ENCODE results near the gene GLI1.
"Not testable (repeated sequence)": the region's sequence is repeated elsewhere in the genome, so short reads cannot be mapped to it uniquely, and the experiment has no call there.

Gene GLI1

GRCh38 chr12:57476162-57476992 is 16.8 kb downstream of the GLI1 start:
- peak; percentile 48 for DNase-seq (ENCODE audit: low read depth)

DNA sequence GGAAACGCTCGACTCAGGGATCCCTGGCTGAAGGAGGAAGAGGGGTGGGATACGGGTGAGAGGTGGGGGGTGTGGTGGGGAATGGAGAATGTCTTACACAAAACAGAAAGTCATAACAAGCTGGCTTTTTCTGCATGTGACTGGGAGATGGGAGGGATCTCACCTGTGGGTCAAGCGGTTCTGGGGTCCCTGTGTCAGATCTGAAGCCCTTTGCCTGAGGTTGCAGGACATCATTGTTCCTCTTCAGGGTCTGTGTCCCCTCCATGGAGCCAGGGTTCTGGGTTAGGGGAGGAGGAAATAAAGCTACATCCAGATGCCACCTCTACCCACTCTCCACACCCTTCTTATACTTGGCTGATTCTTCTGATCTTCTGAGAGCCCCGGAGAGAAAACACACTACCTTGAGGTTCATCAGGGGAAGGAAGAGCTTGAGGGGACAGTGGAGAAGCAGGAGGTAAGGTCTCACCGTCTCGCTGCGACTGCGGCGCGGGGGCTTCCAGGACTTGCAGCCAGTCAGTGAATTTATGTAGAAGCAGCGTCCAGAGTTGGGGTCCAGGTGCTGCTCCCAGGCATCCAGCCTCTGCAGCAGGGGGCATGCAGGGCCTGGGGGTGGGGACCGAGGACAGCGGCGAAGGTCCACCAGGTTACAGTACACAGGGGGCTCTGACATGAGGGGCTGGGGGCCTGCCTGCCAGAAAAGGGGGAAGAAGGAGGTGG is 17.6 kb downstream of the GLI1 start:
- DNase-seq (ENCODE audit: low read depth) = no peak

DNA sequence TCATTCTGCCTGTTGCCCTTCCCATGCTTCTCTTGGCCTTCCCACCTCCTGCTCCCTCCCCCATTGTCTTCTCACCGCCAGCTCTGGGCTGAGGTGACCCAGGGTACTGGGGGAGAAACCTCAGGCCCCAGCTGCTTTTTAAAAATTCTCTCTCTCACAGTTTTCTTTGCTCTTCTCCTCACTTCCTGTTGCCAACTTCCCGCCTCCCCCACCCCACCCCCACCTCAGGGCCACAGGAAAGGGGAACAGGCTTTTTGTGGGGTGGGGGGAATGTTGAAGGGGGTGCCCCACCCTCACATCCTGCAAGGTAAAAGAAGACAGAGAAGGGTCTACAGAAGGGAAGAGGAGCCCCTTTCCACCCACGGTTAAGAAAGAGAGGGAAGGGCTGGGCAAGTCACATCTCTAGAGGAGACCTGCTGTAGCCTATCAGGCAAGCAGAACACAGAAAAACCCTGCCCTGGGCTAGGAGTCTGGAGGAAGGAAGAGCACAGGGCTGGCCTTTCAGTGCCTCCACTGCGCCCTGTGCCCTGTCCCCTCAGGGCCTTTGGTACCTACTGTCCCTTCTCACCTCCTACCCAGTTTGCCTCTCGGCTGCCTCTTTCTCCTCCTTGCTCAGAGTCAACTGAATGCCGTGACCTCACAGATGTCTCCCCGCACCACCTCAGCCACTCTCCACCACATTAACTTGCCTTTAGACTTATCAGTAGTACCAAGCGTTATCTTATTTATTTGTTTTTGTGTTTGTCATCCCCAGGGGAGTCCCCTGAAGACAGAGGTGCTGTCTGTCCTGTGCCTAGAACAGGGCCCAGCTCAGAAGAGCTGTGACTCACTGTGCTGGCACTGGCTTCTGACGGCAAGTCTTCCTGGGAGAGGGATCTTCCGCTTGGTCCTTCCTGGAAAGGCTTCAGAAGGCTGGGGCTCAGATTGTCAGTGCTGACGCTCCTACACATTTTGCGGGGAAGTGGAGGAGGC is 18.4 kb downstream of the GLI1 start:
- peak; percentile 39 for DNase-seq (ENCODE audit: low read depth)

DNA sequence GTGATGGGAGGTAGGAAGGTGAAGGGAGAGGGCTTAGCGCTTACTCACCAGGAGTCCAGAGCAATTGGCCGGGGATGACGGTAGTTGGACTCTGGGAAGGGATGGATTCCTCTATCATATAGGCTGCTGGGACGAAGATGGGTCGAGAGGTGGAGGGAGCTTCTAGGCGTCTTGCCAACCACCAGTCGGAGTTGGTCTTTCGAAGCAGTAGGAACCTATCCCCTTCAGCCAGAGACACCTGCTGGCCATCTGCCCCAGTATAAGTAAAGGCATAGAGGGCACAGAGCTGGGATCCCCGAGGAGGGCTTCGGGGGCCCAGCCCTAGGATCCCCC is 19.4 kb downstream of the GLI1 start:
- DNase-seq (ENCODE audit: low read depth) = no peak

- peak; percentile 59 for DNase-seq (ENCODE audit: low read depth)
These were observed 20.0 kb downstream of the GLI1 start, which contains the start of gene ARHGAP9 for GRCh38 chr12:57479376-57480115. TSS of gene ARHGAP9 (minus strand) at chr12:57479866. CDS start at chr12:57479406, 460 bp downstream.

DNA sequence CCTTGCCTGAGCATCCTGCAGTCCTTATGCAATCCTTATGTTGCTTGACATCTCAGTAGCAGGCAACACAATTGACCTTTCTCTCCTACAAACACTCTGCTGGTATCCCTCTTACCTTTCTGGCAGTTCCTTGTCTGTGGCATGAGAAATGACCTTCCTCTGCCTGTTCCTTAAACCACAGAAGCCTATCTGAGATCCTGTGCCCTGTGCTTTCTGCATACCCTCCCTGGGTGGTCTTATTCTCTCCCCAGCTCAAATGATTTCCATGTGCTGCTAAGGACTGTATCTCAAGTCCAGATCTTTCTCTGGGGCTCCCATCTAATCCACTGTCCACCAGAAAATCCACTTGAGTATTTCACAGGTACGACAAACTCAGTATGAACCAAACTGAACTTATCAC is 22.1 kb downstream of the GLI1 start:
- no peak for DNase-seq (ENCODE audit: low read depth)

DNA sequence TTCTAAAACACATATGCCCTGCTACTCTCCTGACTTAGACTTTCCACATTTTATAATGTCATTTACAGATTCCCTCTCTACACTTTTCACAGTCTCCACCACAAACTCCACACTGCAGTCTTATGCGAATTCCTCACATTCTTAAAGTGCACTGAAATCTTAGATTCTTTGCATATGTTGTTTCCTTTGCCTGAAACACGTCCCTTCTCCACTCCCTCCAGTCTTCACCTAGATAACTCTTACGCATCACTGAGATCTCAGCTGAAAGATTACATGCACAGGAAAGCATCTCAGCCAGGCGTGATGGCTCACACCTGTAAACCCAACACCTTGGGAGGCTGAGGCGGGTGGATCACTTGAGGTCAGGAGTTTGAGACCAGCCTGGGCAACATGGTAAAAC is 23.9 kb downstream of the GLI1 start:
- no peak for DNase-seq (ENCODE audit: low read depth)

GRCh38 chr12:57485695-57486094 is 26.1 kb downstream of the GLI1 start:
- DNase-seq (ENCODE audit: low read depth) = no peak

GRCh38 chr12:57487055-57487596 is 27.5 kb downstream of the GLI1 start:
- DNase-seq (ENCODE audit: low read depth) = no peak

- peak; percentile 91 for DNase-seq (ENCODE audit: low read depth)
These were observed 28.2 kb downstream of the GLI1 start, which contains the start of gene MARS1 for GRCh38 chr12:57487597-57488401. TSS of gene MARS1 (plus strand) at chr12:57488068. CDS start at chr12:57488091, 23 bp downstream.

- DNase-seq (ENCODE audit: low read depth) = no peak
These were observed 29.0 kb downstream of the GLI1 start for GRCh38 chr12:57488402-57489156.

DNA sequence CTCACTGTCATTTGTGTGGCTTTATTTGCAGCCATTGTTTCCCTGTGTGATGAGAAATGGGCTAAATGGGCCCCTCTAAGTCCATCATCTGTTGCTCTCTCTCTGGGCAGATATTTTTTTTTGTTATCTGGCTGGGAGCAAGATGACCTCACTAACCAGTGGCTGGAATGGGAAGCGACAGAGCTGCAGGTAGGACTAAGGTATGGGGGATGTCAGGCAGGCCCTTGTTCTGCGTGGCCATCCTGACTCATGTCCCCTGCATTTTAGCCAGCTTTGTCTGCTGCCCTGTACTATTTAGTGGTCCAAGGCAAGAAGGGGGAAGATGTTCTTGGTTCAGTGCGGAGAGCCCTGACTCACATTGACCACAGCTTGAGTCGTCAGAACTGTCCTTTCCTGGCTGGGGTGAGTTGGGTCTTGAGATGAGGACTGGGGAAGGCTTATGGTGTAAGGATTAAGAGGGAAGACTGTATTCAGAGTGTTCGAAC is 29.6 kb downstream of the GLI1 start:
- DNase-seq (ENCODE audit: low read depth) = no peak

- DNase-seq (ENCODE audit: low read depth) = no peak
These were observed 30.5 kb downstream of the GLI1 start for GRCh38 chr12:57490126-57490525.

DNA sequence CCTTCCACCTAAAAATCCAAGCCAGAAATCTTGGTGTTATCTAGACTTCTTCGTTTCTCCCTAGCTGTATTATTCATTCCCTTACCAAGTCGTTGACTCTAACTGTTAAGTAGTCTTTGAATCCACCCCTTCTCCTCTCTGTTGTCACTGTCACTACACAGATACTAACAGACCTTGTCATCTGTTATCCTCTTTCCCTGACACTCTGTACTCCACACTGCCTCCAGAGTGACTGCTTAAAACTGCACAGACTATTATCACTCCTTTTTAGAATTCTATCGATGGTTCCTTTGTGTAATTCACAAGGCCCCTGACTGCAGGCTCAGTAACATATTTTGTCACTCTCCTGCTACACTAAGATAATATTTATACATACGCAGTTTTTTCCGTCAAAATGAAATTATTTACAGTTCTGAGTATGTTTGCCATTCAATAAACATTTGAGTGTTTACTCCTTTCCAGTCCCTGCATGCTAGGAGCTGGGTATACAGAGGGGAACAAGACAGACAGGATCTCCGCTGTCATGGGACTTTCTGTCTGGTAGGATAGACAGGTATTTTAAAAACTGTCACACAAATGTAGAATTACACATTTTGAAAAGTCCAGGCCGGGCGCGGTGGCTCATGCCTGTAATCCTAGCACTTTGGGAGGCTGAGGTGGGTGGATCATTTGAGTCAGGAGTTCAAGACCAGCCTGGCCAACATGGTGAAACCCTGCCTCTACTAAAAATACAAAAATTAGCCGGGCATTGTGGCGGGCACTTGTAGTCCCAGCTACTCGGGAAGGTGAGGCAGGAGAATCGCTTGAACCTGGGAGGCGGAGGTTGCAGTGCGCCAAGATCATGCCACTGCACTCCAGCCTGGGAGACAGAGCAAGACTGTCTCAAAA is 32.1 kb downstream of the GLI1 start:
- DNase-seq (ENCODE audit: low read depth) = no peak

DNA sequence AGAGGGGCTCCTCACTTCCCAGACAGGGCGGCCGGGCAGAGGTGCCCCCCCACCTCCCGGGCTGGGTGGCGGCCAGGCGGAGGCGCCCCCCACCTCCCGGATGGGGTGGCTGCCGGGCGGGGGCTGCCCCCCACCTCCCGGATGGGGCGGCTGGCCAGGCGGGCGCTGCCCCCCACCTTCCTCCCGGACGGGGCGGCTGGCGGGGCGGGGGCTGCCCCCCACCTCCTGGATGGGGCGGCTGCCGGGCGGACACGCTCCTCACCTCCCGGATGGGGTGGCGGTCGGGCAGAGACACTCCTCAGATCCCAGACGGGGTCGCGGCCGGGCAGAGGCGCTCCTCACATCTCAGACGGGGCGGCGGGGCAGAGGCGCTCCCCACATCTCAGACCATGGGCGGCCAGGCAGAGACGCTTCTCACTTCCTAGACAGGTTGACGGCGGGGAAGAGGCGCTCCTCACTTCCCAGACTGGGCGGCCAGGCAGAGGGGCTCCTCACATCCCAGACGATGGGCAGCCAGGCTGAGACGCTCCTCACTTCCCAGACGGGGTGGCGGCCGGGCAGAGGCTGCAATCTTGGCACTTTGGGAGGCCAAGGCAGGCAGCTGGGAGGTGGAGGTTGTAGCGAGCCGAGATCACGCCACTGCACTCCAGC is 35.6 kb downstream of the GLI1 start:
- DNase-seq (ENCODE audit: low read depth) = not testable (repeated sequence)

DNA sequence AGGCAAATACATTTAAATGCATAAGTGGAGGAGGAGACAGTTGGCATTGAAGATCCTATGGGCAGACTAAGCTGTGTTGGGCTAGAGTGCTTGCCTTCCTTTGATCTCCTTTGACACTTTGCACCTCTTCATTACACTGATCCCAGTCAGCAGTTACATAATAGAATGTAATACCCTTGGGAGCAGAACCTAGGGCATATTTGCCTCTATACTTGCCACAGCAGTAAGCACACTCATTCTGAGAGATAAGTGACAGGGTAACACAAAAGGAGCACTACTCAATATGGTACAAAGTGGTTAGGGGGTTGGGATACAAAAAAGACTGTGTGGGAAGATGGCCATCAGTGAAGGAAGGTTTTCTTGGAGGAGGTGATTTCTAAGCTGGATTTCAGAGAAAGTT is 37.2 kb downstream of the GLI1 start:
- no peak for DNase-seq (ENCODE audit: low read depth)

DNA sequence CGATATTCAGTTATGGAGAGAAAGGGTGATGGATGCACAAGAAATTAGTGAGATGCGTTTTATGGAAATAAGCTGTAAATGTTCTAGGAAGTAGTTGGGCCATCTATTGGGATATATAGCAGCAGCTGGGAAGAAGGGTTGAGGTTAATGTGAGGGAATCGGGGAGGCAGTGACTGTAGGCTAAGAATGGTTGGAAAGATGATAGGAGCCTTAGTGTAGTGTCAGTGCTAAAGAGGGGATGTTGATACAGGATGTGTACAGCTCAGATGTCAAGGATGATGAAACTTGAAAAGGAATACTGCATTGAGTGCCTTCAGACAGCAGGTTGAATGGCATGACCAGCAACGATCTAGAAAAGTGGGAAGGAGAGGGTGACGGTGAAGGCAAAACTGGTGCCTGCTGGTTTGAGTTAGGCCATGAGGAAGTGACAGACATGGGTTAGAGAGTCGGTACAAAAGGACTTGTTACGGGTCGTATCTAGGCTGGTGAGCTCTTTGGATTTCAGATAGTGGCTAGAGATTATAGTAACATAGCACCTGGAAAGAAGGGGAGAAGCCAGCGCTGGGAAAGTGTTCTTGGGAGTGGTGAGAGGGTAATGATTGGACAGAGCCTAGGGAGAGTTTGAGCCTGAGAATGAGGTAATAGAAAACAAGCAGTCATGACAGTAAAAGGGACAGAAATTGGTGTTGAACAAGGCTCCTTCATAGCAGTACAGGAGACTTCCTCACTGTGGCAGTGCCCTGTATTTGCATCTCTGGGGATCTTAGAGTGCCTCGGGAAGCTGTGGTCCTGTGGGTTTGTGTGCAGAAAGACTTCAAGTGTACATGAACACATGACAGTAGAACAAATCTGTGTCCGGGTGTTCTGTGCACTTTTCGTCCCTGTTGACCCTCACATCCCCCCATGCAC is 37.9 kb downstream of the GLI1 start:
- no peak for DNase-seq (ENCODE audit: low read depth)

Measured in stimulated activated CD4-positive, alpha-beta T cell treated with anti-CD3 and anti-CD28 coated beads, Interleukin-2, amount 100 ng/mL, for 4 hours (primary cell).